Loucy (cell line): ENCODE data around the gene ASTL.

Experiments used
- H2AFZ ChIP-seq: fragments of 200-600 bp; sonication (generic); 2 replicates; pipeline ENCODE4 v1.6.0; 2016; ENCODE audit warnings: antibody characterized with exemption, mild to moderate bottlenecking, low read length, moderate library complexity
- H3F3A ChIP-seq: fragments of 200-600 bp; 2 replicates; pipeline ENCODE4 v1.6.0; 2016; ENCODE audit warnings: antibody characterized with exemption, low read depth, mild to moderate bottlenecking
- H3K27me3 ChIP-seq: fragments of 200-600 bp; sonication (generic); 2 replicates; pipeline ENCODE4 v1.6.1; 2014; ENCODE audit warnings: low read length, mild to moderate bottlenecking; ENCODE audit not compliant: insufficient read depth, poor library complexity, severe bottlenecking
- H3K36me3 ChIP-seq: fragments of 200-600 bp; sonication (generic); 2 replicates; pipeline ENCODE4 v1.6.1; 2016; ENCODE audit warnings: low read length; ENCODE audit not compliant: insufficient read depth
- H3K4me1 ChIP-seq: fragments of 200-600 bp; sonication (generic); 2 replicates; pipeline ENCODE4 v1.5.1; 2014; ENCODE audit warnings: low read length, mild to moderate bottlenecking; ENCODE audit not compliant: insufficient read depth, poor library complexity, severe bottlenecking
- H3K4me2 ChIP-seq: fragments of 200-600 bp; sonication (generic); 2 replicates; pipeline ENCODE4 v1.6.0; 2014; ENCODE audit warnings: antibody characterized with exemption, low read length, low read depth, mild to moderate bottlenecking; ENCODE audit not compliant: poor library complexity, severe bottlenecking
- H3K4me3 ChIP-seq: fragments of 200-600 bp; sonication (generic); 2 replicates; pipeline ENCODE4 v1.5.1; 2014; ENCODE audit warnings: low read length, mild to moderate bottlenecking, mixed read lengths; ENCODE audit not compliant: poor library complexity, severe bottlenecking
- H3K79me2 ChIP-seq: fragments of 200-600 bp; sonication (generic); 2 replicates; pipeline ENCODE4 v1.6.1; 2014; ENCODE audit warnings: low read length; ENCODE audit not compliant: insufficient read depth
- H3K9ac ChIP-seq: fragments of 200-600 bp; sonication (generic); 2 replicates; pipeline ENCODE4 v1.6.0; 2014; ENCODE audit warnings: mild to moderate bottlenecking, low read depth, low read length, moderate library complexity; ENCODE audit not compliant: poor library complexity, severe bottlenecking
- H3K9me2 ChIP-seq: fragments of 200-600 bp; sonication (generic); replicated peaks from 2 replicates; pipeline ENCODE4 v1.6.1; 2016; ENCODE audit warnings: low read depth, low read length, mixed read lengths
- H3K9me3 ChIP-seq: fragments of 200-600 bp; sonication (generic); 2 replicates; pipeline ENCODE4 v1.6.1; 2014; ENCODE audit warnings: mild to moderate bottlenecking, antibody characterized with exemption, low read length, low read depth; ENCODE audit not compliant: insufficient read depth
- H4K20me1 ChIP-seq: fragments of 200-600 bp; sonication (generic); 2 replicates; pipeline ENCODE4 v1.6.0; 2014; ENCODE audit warnings: antibody characterized with exemption, low read length, mild to moderate bottlenecking; ENCODE audit not compliant: insufficient read depth, poor library complexity, severe bottlenecking
- EZH2phosphoT487 ChIP-seq: fragments of 200-600 bp; IDR thresholded peaks from 2 replicates; pipeline ENCODE4 v1.6.1; 2018; ENCODE audit warnings: antibody characterized with exemption, mild to moderate bottlenecking, moderate library complexity, borderline replicate concordance
- TF ChIP-seq, protein P1 (sequence below): fragments of 200-600 bp; sonication (generic); conservative IDR thresholded peaks from 2 replicates; pipeline ENCODE4 v1.5.1; 2014; ENCODE audit warnings: mild to moderate bottlenecking, antibody characterized with exemption, low read length

Gene ASTL

GRCh38 chr2:96099861-96100798, 38.2 kb downstream of the ASTL start:
- peak overlapping the region; percentile 64 for H3K9ac ChIP-seq
- H3F3A ChIP-seq: no peaks in the 10 kb centered on the region
- peaks cover 14% of the 10 kb centered on the region for H3K4me1 ChIP-seq
- no peaks in the 10 kb centered on the region for H4K20me1 ChIP-seq
- H3K27me3 ChIP-seq: no peaks in the 10 kb centered on the region
- H3K36me3 ChIP-seq: no peaks in the 10 kb centered on the region
- no peaks in the 10 kb centered on the region for H3K9me2 ChIP-seq
- no peaks in the 10 kb centered on the region for H3K79me2 ChIP-seq
- TF ChIP-seq, protein P1, sequence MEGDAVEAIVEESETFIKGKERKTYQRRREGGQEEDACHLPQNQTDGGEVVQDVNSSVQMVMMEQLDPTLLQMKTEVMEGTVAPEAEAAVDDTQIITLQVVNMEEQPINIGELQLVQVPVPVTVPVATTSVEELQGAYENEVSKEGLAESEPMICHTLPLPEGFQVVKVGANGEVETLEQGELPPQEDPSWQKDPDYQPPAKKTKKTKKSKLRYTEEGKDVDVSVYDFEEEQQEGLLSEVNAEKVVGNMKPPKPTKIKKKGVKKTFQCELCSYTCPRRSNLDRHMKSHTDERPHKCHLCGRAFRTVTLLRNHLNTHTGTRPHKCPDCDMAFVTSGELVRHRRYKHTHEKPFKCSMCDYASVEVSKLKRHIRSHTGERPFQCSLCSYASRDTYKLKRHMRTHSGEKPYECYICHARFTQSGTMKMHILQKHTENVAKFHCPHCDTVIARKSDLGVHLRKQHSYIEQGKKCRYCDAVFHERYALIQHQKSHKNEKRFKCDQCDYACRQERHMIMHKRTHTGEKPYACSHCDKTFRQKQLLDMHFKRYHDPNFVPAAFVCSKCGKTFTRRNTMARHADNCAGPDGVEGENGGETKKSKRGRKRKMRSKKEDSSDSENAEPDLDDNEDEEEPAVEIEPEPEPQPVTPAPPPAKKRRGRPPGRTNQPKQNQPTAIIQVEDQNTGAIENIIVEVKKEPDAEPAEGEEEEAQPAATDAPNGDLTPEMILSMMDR: no peak
- no peak for TF ChIP-seq EZH2phosphoT487
- H2AFZ ChIP-seq: peak overlapping the region; percentile 71
- no peak overlapping the region for H3K4me3 ChIP-seq
- H3K9me3 ChIP-seq: no peaks in the 10 kb centered on the region
- H3K4me2 ChIP-seq: no peak overlapping the region

- H3K9ac ChIP-seq: no peak overlapping the region
- no peaks in the 10 kb centered on the region for H3K36me3 ChIP-seq
- H3K4me3 ChIP-seq: no peak overlapping the region
- no peaks in the 10 kb centered on the region for H3K9me2 ChIP-seq
- H3K4me1 ChIP-seq: peaks cover 14% of the 10 kb centered on the region
- no peaks in the 10 kb centered on the region for H3K79me2 ChIP-seq
- no peak overlapping the region for H2AFZ ChIP-seq
- no peaks in the 10 kb centered on the region for H3K27me3 ChIP-seq
- TF ChIP-seq, protein P1: no peak
- TF ChIP-seq EZH2phosphoT487: no peak
- no peaks in the 10 kb centered on the region for H4K20me1 ChIP-seq
- H3F3A ChIP-seq: no peaks in the 10 kb centered on the region
- H3K4me2 ChIP-seq: no peak overlapping the region
- no peaks in the 10 kb centered on the region for H3K9me3 ChIP-seq
These were observed 39.3 kb downstream of the ASTL start for GRCh38 chr2:96098900-96099590.

DNA sequence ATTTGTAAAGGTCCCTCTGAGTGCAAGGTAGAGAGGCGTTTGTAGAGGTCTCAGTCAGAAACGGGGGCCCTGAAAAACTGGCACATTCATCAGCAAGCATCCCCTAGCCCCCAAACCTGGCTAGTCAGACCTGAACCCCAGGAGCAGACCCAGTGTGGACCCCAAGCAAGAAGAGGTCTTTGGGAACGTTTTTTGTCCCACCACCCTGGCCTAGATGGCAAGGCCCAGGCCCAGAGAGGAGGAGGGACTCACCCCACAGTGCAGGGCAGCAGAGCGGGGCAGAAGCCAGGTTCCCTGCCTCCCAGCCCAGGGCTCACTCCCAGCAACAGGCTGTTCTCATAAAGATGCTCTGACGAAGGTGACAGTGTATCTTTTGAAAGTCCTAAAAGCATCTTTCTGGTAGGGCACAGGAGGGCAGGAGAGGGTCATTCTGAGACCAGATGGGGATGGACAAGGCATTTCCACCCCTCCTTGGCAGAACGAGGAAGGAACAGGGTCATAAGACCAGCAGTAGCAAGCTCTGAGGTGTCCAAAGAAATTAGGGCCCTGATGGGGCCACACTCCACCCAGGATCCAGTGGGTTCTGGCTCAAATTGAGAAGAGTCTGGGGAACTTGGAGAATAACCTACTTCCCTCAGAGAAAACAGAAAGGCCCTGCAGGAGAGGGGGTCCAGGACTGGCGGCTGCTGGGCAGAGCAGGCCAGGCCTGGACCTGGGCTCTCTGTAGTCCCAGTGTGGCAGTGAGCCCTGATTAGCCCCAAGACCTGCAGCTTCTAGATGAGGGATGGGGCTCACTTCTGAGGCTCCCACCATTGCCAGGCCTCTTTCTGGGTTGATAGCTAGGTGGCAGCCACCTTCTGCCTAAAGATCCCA, 40.1 kb downstream of the ASTL start:
- H3K9me3 ChIP-seq: no peaks in the 10 kb centered on the region
- H2AFZ ChIP-seq: no peak overlapping the region
- no peak overlapping the region for H3K4me2 ChIP-seq
- no peaks in the 10 kb centered on the region for H3F3A ChIP-seq
- H3K79me2 ChIP-seq: no peaks in the 10 kb centered on the region
- H4K20me1 ChIP-seq: no peaks in the 10 kb centered on the region
- TF ChIP-seq, protein P1: no peak
- TF ChIP-seq EZH2phosphoT487: no peak
- H3K9me2 ChIP-seq: no peaks in the 10 kb centered on the region
- H3K36me3 ChIP-seq: no peaks in the 10 kb centered on the region
- H3K4me3 ChIP-seq: no peak overlapping the region
- peaks cover 8% of the 10 kb centered on the region for H3K4me1 ChIP-seq
- no peak overlapping the region for H3K9ac ChIP-seq
- no peaks in the 10 kb centered on the region for H3K27me3 ChIP-seq
